ENCODE data around the gene SLC12A4.

SLC12A4 gene

GRCh38 chr16:67961551-67961957 is 6.9 kb downstream of the SLC12A4 start:
- H3K36me3 ChIP-seq (ENCODE audit: insufficient read depth, low read length), result peaks cover 30% of the 10 kb centered on the region

GRCh38 chr16:67959536-67960329 is 8.7 kb downstream of the SLC12A4 start:
- Histone ChIP-seq H3K36me3 (ENCODE audit: insufficient read depth, low read length) (peaks cover 35% of the 10 kb centered on the region; the same call in 1 of the 2 replicates), H2AFZ (ENCODE audit: low read length, unreplicated experiment) (no peak overlapping the region), H3K4me3 (ENCODE audit: low read depth, low read length) (peak overlapping the region; percentile 36; the same call in 1 of the 2 replicates), H3K79me2 (ENCODE audit: control insufficient read depth, insufficient read depth, low read length, unreplicated experiment) (peaks cover 50% of the 10 kb centered on the region), H3K27ac (ENCODE audit: low read depth, low read length) (peak overlapping the region; percentile 68), H3K4me1 (ENCODE audit: control insufficient read depth, insufficient read depth, low read length, unreplicated experiment) (peaks cover 44% of the 10 kb centered on the region), H3K27me3 (ENCODE audit: insufficient read depth, low read length) (no peaks in the 10 kb centered on the region)

More at GRCh38 chr16:67961551-67961957, 6.9 kb downstream of the SLC12A4 start:
- Histone ChIP-seq H3K79me2 (ENCODE audit: control insufficient read depth, insufficient read depth, low read length, unreplicated experiment) (peaks cover 68% of the 10 kb centered on the region), H3K4me1 (ENCODE audit: control insufficient read depth, insufficient read depth, low read length, unreplicated experiment) (peaks cover 63% of the 10 kb centered on the region), H3K27ac (ENCODE audit: low read depth, low read length) (no peak overlapping the region), H3K4me3 (ENCODE audit: low read depth, low read length) (no peak overlapping the region), H3K27me3 (ENCODE audit: insufficient read depth, low read length) (no peaks in the 10 kb centered on the region), H2AFZ (ENCODE audit: low read length, unreplicated experiment) (no peak overlapping the region)

- H3K4me1 ChIP-seq (ENCODE audit: control insufficient read depth, insufficient read depth, low read length, unreplicated experiment), result peaks cover 32% of the 10 kb centered on the region
- no peak overlapping the region for H3K4me3 ChIP-seq (ENCODE audit: low read depth, low read length)
- H3K79me2 ChIP-seq (ENCODE audit: control insufficient read depth, insufficient read depth, low read length, unreplicated experiment), result peaks cover 30% of the 10 kb centered on the region
- no peaks in the 10 kb centered on the region for H3K27me3 ChIP-seq (ENCODE audit: insufficient read depth, low read length)
- H3K27ac ChIP-seq (ENCODE audit: low read depth, low read length), result no peak overlapping the region
- no peak overlapping the region for H2AFZ ChIP-seq (ENCODE audit: low read length, unreplicated experiment)
- peaks cover 34% of the 10 kb centered on the region; the same call in 1 of the 2 replicates for H3K36me3 ChIP-seq (ENCODE audit: insufficient read depth, low read length)
Observed at GRCh38 chr16:67957622-67958021, 10.8 kb downstream of the SLC12A4 start.

- Histone ChIP-seq H2AFZ (ENCODE audit: low read length, unreplicated experiment) (no peak overlapping the region), H3K4me1 (ENCODE audit: control insufficient read depth, insufficient read depth, low read length, unreplicated experiment) (peaks cover 10% of the 10 kb centered on the region), H3K27ac (ENCODE audit: low read depth, low read length) (no peak overlapping the region), H3K36me3 (ENCODE audit: insufficient read depth, low read length) (peaks cover 24% of the 10 kb centered on the region; the same call in 1 of the 2 replicates), H3K4me3 (ENCODE audit: low read depth, low read length) (no peak overlapping the region), H3K27me3 (ENCODE audit: insufficient read depth, low read length) (no peaks in the 10 kb centered on the region), H3K79me2 (ENCODE audit: control insufficient read depth, insufficient read depth, low read length, unreplicated experiment) (peaks cover 17% of the 10 kb centered on the region)
Observed at GRCh38 chr16:67954421-67955196, 13.8 kb downstream of the SLC12A4 start.

GRCh38 chr16:67953641-67954375 is 14.6 kb downstream of the SLC12A4 start:
- Histone ChIP-seq H3K4me1 (ENCODE audit: control insufficient read depth, insufficient read depth, low read length, unreplicated experiment) (peaks cover 2% of the 10 kb centered on the region), H3K36me3 (ENCODE audit: insufficient read depth, low read length) (peaks cover 23% of the 10 kb centered on the region; the same call in 1 of the 2 replicates), H3K4me3 (ENCODE audit: low read depth, low read length) (no peak overlapping the region), H3K79me2 (ENCODE audit: control insufficient read depth, insufficient read depth, low read length, unreplicated experiment) (peaks cover 11% of the 10 kb centered on the region), H3K27me3 (ENCODE audit: insufficient read depth, low read length) (no peaks in the 10 kb centered on the region), H3K27ac (ENCODE audit: low read depth, low read length) (no peak overlapping the region), H2AFZ (ENCODE audit: low read length, unreplicated experiment) (no peak overlapping the region)

GRCh38 chr16:67951485-67951884 is 17.0 kb downstream of the SLC12A4 start:
- Histone ChIP-seq H3K4me3 (ENCODE audit: low read depth, low read length) (no peak overlapping the region), H3K4me1 (ENCODE audit: control insufficient read depth, insufficient read depth, low read length, unreplicated experiment) (no peaks in the 10 kb centered on the region), H3K36me3 (ENCODE audit: insufficient read depth, low read length) (peaks cover 30% of the 10 kb centered on the region; the same call in 1 of the 2 replicates), H2AFZ (ENCODE audit: low read length, unreplicated experiment) (no peak overlapping the region), H3K27ac (ENCODE audit: low read depth, low read length) (no peak overlapping the region), H3K79me2 (ENCODE audit: control insufficient read depth, insufficient read depth, low read length, unreplicated experiment) (peaks cover 2% of the 10 kb centered on the region), H3K27me3 (ENCODE audit: insufficient read depth, low read length) (no peaks in the 10 kb centered on the region)

- Histone ChIP-seq H3K36me3 (ENCODE audit: insufficient read depth, low read length) (peaks cover 38% of the 10 kb centered on the region; the same call in 1 of the 2 replicates), H3K27ac (ENCODE audit: low read depth, low read length) (no peak overlapping the region), H3K79me2 (ENCODE audit: control insufficient read depth, insufficient read depth, low read length, unreplicated experiment) (peaks cover 2% of the 10 kb centered on the region), H3K4me1 (ENCODE audit: control insufficient read depth, insufficient read depth, low read length, unreplicated experiment) (no peaks in the 10 kb centered on the region), H3K27me3 (ENCODE audit: insufficient read depth, low read length) (no peaks in the 10 kb centered on the region), H3K4me3 (ENCODE audit: low read depth, low read length) (no peak overlapping the region), H2AFZ (ENCODE audit: low read length, unreplicated experiment) (no peak overlapping the region)
Observed at GRCh38 chr16:67950335-67950843, 18.0 kb downstream of the SLC12A4 start.

- Histone ChIP-seq H3K79me2 (ENCODE audit: control insufficient read depth, insufficient read depth, low read length, unreplicated experiment) (peaks cover 2% of the 10 kb centered on the region), H3K27me3 (ENCODE audit: insufficient read depth, low read length) (no peaks in the 10 kb centered on the region), H2AFZ (ENCODE audit: low read length, unreplicated experiment) (no peak overlapping the region), H3K4me3 (ENCODE audit: low read depth, low read length) (no peak overlapping the region), H3K36me3 (ENCODE audit: insufficient read depth, low read length) (peaks cover 32% of the 10 kb centered on the region; the same call in 1 of the 2 replicates), H3K4me1 (ENCODE audit: control insufficient read depth, insufficient read depth, low read length, unreplicated experiment) (no peaks in the 10 kb centered on the region), H3K27ac (ENCODE audit: low read depth, low read length) (no peak overlapping the region)
Observed at GRCh38 chr16:67949645-67950044, 18.8 kb downstream of the SLC12A4 start.

GRCh38 chr16:67948015-67948414 is 20.4 kb downstream of the SLC12A4 start:
- H3K4me1 ChIP-seq (ENCODE audit: control insufficient read depth, insufficient read depth, low read length, unreplicated experiment), result no peaks in the 10 kb centered on the region
- H3K27ac ChIP-seq (ENCODE audit: low read depth, low read length), result no peak overlapping the region
- H3K36me3 ChIP-seq (ENCODE audit: insufficient read depth, low read length), result peaks cover 25% of the 10 kb centered on the region; the same call in 1 of the 2 replicates
- H3K79me2 ChIP-seq (ENCODE audit: control insufficient read depth, insufficient read depth, low read length, unreplicated experiment), result peaks cover 2% of the 10 kb centered on the region
- no peaks in the 10 kb centered on the region for H3K27me3 ChIP-seq (ENCODE audit: insufficient read depth, low read length)
- H3K4me3 ChIP-seq (ENCODE audit: low read depth, low read length), result no peak overlapping the region
- H2AFZ ChIP-seq (ENCODE audit: low read length, unreplicated experiment), result no peak overlapping the region

- peaks cover 2% of the 10 kb centered on the region for H3K79me2 ChIP-seq (ENCODE audit: control insufficient read depth, insufficient read depth, low read length, unreplicated experiment)
- no peaks in the 10 kb centered on the region for H3K27me3 ChIP-seq (ENCODE audit: insufficient read depth, low read length)
- H3K27ac ChIP-seq (ENCODE audit: low read depth, low read length), result no peak overlapping the region
- peaks cover 25% of the 10 kb centered on the region; the same call in 1 of the 2 replicates for H3K36me3 ChIP-seq (ENCODE audit: insufficient read depth, low read length)
- no peak overlapping the region for H3K4me3 ChIP-seq (ENCODE audit: low read depth, low read length)
- H3K4me1 ChIP-seq (ENCODE audit: control insufficient read depth, insufficient read depth, low read length, unreplicated experiment), result no peaks in the 10 kb centered on the region
- H2AFZ ChIP-seq (ENCODE audit: low read length, unreplicated experiment), result no peak overlapping the region
Observed at GRCh38 chr16:67946966-67947558, 21.4 kb downstream of the SLC12A4 start.
